ENCODE results near the gene ATXN7L3. TPM values are rescaled to one million over a fixed set of nuclear protein-coding genes. Genes with fewer than 3 reads are reported as not detected.
"Not testable (repeated sequence)": the region's sequence is repeated elsewhere in the genome, so short reads cannot be mapped to it uniquely, and the experiment has no call there.

The ATXN7L3 gene
- total and polyA plus RNA-seq, 2 donors, result 20.0 to 47.4 TPM

GRCh38 chr17:44164476-44164875 is 35.2 kb downstream of the ATXN7L3 start:
- H3K27ac ChIP-seq (ENCODE audit: low read depth), result no peak overlapping the region
- no peaks in the 10 kb centered on the region for H3K36me3 ChIP-seq (ENCODE audit: insufficient read depth)
- H3K4me1 ChIP-seq (ENCODE audit: insufficient read depth), result no peaks in the 10 kb centered on the region
- WGBS, result 92% methylated on average over 1 of the region's 1 CpG
- DNase-seq (ENCODE audit: extremely low spot score), result no peak
- no peak overlapping the region for H3K4me3 ChIP-seq (ENCODE audit: low read depth, low read length)

GRCh38 chr17:44159519-44160210 is 40.0 kb downstream of the ATXN7L3 start:
- Histone ChIP-seq H3K27ac (ENCODE audit: low read depth) (no peak overlapping the region), H3K4me3 (ENCODE audit: low read depth, low read length) (no peak overlapping the region), H3K36me3 (ENCODE audit: insufficient read depth) (no peaks in the 10 kb centered on the region), H3K4me1 (ENCODE audit: insufficient read depth) (no peaks in the 10 kb centered on the region)
- 88% methylated on average over 15 of the region's 15 CpGs for WGBS
- DNase-seq (ENCODE audit: extremely low spot score), result no peak

- no peaks in the 10 kb centered on the region for H3K4me1 ChIP-seq (ENCODE audit: insufficient read depth)
- no peak for DNase-seq (ENCODE audit: extremely low spot score)
- no peak overlapping the region for H3K27ac ChIP-seq (ENCODE audit: low read depth)
- H3K36me3 ChIP-seq (ENCODE audit: insufficient read depth), result no peaks in the 10 kb centered on the region
- no peak overlapping the region for H3K4me3 ChIP-seq (ENCODE audit: low read depth, low read length)
- 85% methylated on average over 2 of the region's 2 CpGs for WGBS
Measured at GRCh38 chr17:44155488-44155887, 44.2 kb downstream of the ATXN7L3 start.

- H3K27ac ChIP-seq (ENCODE audit: low read depth), result no peak overlapping the region
- H3K36me3 ChIP-seq (ENCODE audit: insufficient read depth), result no peaks in the 10 kb centered on the region
- no peaks in the 10 kb centered on the region for H3K4me1 ChIP-seq (ENCODE audit: insufficient read depth)
- no peak overlapping the region for H3K4me3 ChIP-seq (ENCODE audit: low read depth, low read length)
- WGBS, result 95% methylated on average over 4 of the region's 4 CpGs
- no peak for DNase-seq (ENCODE audit: extremely low spot score)
Measured at GRCh38 chr17:44152875-44153274, 46.8 kb downstream of the ATXN7L3 start.

GRCh38 chr17:44149750-44150329 is 49.8 kb downstream of the ATXN7L3 start:
- Histone ChIP-seq H3K4me3 (ENCODE audit: low read depth, low read length) (no peak overlapping the region), H3K27ac (ENCODE audit: low read depth) (no peak overlapping the region), H3K36me3 (ENCODE audit: insufficient read depth) (no peaks in the 10 kb centered on the region), H3K4me1 (ENCODE audit: insufficient read depth) (no peaks in the 10 kb centered on the region)
- no peak for DNase-seq (ENCODE audit: extremely low spot score)
- WGBS, result 96% methylated on average over 4 of the region's 4 CpGs

- not testable (repeated sequence) for H3K27ac ChIP-seq (ENCODE audit: low read depth); DNase-seq (ENCODE audit: extremely low spot score); H3K36me3 ChIP-seq (ENCODE audit: insufficient read depth); H3K4me1 ChIP-seq (ENCODE audit: insufficient read depth); H3K4me3 ChIP-seq (ENCODE audit: low read depth, low read length)
- 96% methylated on average over 3 of the region's 3 CpGs for WGBS
Measured at GRCh38 chr17:44149066-44149465, 50.6 kb downstream of the ATXN7L3 start.

GRCh38 chr17:44147812-44148211 is 51.9 kb downstream of the ATXN7L3 start:
- WGBS, result 88% methylated on average over 4 of the region's 4 CpGs
- H3K27ac ChIP-seq (ENCODE audit: low read depth), result no peak overlapping the region
- H3K4me1 ChIP-seq (ENCODE audit: insufficient read depth), result no peaks in the 10 kb centered on the region
- no peaks in the 10 kb centered on the region for H3K36me3 ChIP-seq (ENCODE audit: insufficient read depth)
- H3K4me3 ChIP-seq (ENCODE audit: low read depth, low read length), result no peak overlapping the region
- no peak for DNase-seq (ENCODE audit: extremely low spot score)

GRCh38 chr17:44146375-44147346 is 53.0 kb downstream of the ATXN7L3 start:
- Histone ChIP-seq H3K4me1 (ENCODE audit: insufficient read depth) (no peaks in the 10 kb centered on the region), H3K4me3 (ENCODE audit: low read depth, low read length) (no peak overlapping the region), H3K27ac (ENCODE audit: low read depth) (no peak overlapping the region), H3K36me3 (ENCODE audit: insufficient read depth) (no peaks in the 10 kb centered on the region)
- DNase-seq (ENCODE audit: extremely low spot score), result no peak
- 36% methylated on average over 2 of the region's 2 CpGs for WGBS

GRCh38 chr17:44144966-44145739 is 54.5 kb downstream of the ATXN7L3 start:
- H3K27ac ChIP-seq (ENCODE audit: low read depth), result no peak overlapping the region
- no peaks in the 10 kb centered on the region for H3K36me3 ChIP-seq (ENCODE audit: insufficient read depth)
- DNase-seq (ENCODE audit: extremely low spot score), result no peak
- WGBS, result 88% methylated on average over 7 of the region's 7 CpGs
- H3K4me1 ChIP-seq (ENCODE audit: insufficient read depth), result no peaks in the 10 kb centered on the region
- no peak overlapping the region for H3K4me3 ChIP-seq (ENCODE audit: low read depth, low read length)

GRCh38 chr17:44143921-44144320 is 55.8 kb downstream of the ATXN7L3 start:
- not testable (repeated sequence) for H3K4me1 ChIP-seq (ENCODE audit: insufficient read depth); H3K27ac ChIP-seq (ENCODE audit: low read depth); H3K4me3 ChIP-seq (ENCODE audit: low read depth, low read length); H3K36me3 ChIP-seq (ENCODE audit: insufficient read depth); DNase-seq (ENCODE audit: extremely low spot score)
- WGBS, result 90% methylated on average over 8 of the region's 8 CpGs

Small RNA genes lying within 50 kb of the gene (small RNA-seq; reads per million reads assigned to genes)
- gene MIR6782, result not detected

Other genes with a start within 250 kb of the ATXN7L3 start
- not detected for gene PYY, start 245.9 kb downstream of the ATXN7L3 start, total RNA-seq
- not detected for gene PYY, start 245.9 kb downstream of the ATXN7L3 start, polyA plus RNA-seq
- gene NAGS, start 195.3 kb downstream of the ATXN7L3 start, total RNA-seq, result 0.90 TPM
- 2.1 TPM for gene NAGS, start 195.3 kb downstream of the ATXN7L3 start, polyA plus RNA-seq
- 39.0 TPM for gene TMEM101, start 184.9 kb downstream of the ATXN7L3 start, total RNA-seq
- gene TMEM101, start 184.9 kb downstream of the ATXN7L3 start, polyA plus RNA-seq, result 39.7 TPM
- 17.2 TPM for gene LSM12, start 133.2 kb downstream of the ATXN7L3 start, total RNA-seq
- gene LSM12, start 133.2 kb downstream of the ATXN7L3 start, polyA plus RNA-seq, result 20.9 TPM
- gene G6PC3, start 129.1 kb downstream of the ATXN7L3 start, total RNA-seq, result 10.5 TPM
- gene G6PC3, start 129.1 kb downstream of the ATXN7L3 start, polyA plus RNA-seq, result 86.1 TPM
- 26.9 TPM for gene HDAC5, start 76.2 kb downstream of the ATXN7L3 start, total RNA-seq
- 43.3 TPM for gene HDAC5, start 76.2 kb downstream of the ATXN7L3 start, polyA plus RNA-seq
- gene HROB, start 58.0 kb downstream of the ATXN7L3 start, total RNA-seq, result 1.5 TPM
- 0.87 TPM for gene HROB, start 58.0 kb downstream of the ATXN7L3 start, polyA plus RNA-seq
- 0.69 TPM for gene ASB16, start 29.2 kb downstream of the ATXN7L3 start, total RNA-seq
- 1.2 TPM for gene ASB16, start 29.2 kb downstream of the ATXN7L3 start, polyA plus RNA-seq
- gene TMUB2, start 12.9 kb downstream of the ATXN7L3 start, total RNA-seq, result 20.2 TPM
- gene TMUB2, start 12.9 kb downstream of the ATXN7L3 start, polyA plus RNA-seq, result 48.7 TPM
- 54.4 TPM for gene UBTF, start 19.8 kb upstream of the ATXN7L3 start, total RNA-seq
- gene UBTF, start 19.8 kb upstream of the ATXN7L3 start, polyA plus RNA-seq, result 76.9 TPM
- gene SLC4A1, start 68.3 kb upstream of the ATXN7L3 start, total RNA-seq, result 6.7 TPM
- gene SLC4A1, start 68.3 kb upstream of the ATXN7L3 start, polyA plus RNA-seq, result not detected
- 2.0 TPM for gene RUNDC3A, start 108.7 kb upstream of the ATXN7L3 start, total RNA-seq
- 1.8 TPM for gene RUNDC3A, start 108.7 kb upstream of the ATXN7L3 start, polyA plus RNA-seq
- gene SLC25A39, start 124.9 kb upstream of the ATXN7L3 start, total RNA-seq, result 27.9 TPM
- 74.9 TPM for gene SLC25A39, start 124.9 kb upstream of the ATXN7L3 start, polyA plus RNA-seq
- gene GRN, start 145.4 kb upstream of the ATXN7L3 start, total RNA-seq, result 155 TPM
- gene GRN, start 145.4 kb upstream of the ATXN7L3 start, polyA plus RNA-seq, result 241 TPM
- 5.7 TPM for gene FAM171A2, start 164.0 kb upstream of the ATXN7L3 start, total RNA-seq
- gene FAM171A2, start 164.0 kb upstream of the ATXN7L3 start, polyA plus RNA-seq, result 0.84 TPM
- 2.3 TPM for gene ITGA2B, start 189.8 kb upstream of the ATXN7L3 start, total RNA-seq
- gene ITGA2B, start 189.8 kb upstream of the ATXN7L3 start, polyA plus RNA-seq, result 0.56 TPM